DND-41 (cell line): Measurements from ENCODE around the gene KLHL10.

Experiments
- ATAC-seq: fragments of 200-7000 bp; cut with Tn5 transposase; 3 replicates; pipeline ENCODE4 v1.9.1; 2021; ENCODE audit warnings: low read depth; ENCODE audit not compliant: insufficient read depth
- DNase-seq: peaks from one replicate; pipeline ENCODE4 v3.0.0-alpha.2; 2020
- H2AFZ ChIP-seq: 2 replicates; pipeline ENCODE4 v1.6.0; 2012; ENCODE audit warnings: low read depth, low read length
- H3K27ac ChIP-seq: 2 replicates; pipeline ENCODE4 v1.5.1; 2012; ENCODE audit warnings: low read length, inconsistent platforms
- H3K27me3 ChIP-seq: fragments of 200-600 bp; sonication (generic); 2 replicates; pipeline ENCODE4 v1.6.0; 2012; ENCODE audit warnings: low read length, mild to moderate bottlenecking, inconsistent platforms; ENCODE audit not compliant: insufficient read depth, poor library complexity
- H3K36me3 ChIP-seq: 2 replicates; pipeline ENCODE4 v1.5.1; 2012; ENCODE audit warnings: low read length, inconsistent platforms; ENCODE audit not compliant: insufficient read depth
- H3K4me1 ChIP-seq: 2 replicates; pipeline ENCODE4 v1.5.1; 2012; ENCODE audit warnings: mild to moderate bottlenecking, low read length; ENCODE audit not compliant: insufficient read depth
- H3K4me2 ChIP-seq: 2 replicates; pipeline ENCODE4 v1.6.0; 2012; ENCODE audit warnings: mild to moderate bottlenecking, moderate library complexity, low read length, inconsistent platforms; ENCODE audit not compliant: insufficient read depth
- H3K4me3 ChIP-seq, 2 experiments: fragments of 200-600 bp in 1 of 2; shearing (Covaris generic) in 1 of 2; 2 replicates each; pipeline ENCODE4 v1.5.1; 2012 to 2016; ENCODE audit warnings: inconsistent platforms in 2 of 2, low read length in 2 of 2, mild to moderate bottlenecking in 2 of 2, low read depth in 1 of 2, moderate library complexity in 1 of 2
- H3K79me2 ChIP-seq: 2 replicates; pipeline ENCODE4 v1.6.0; 2012; ENCODE audit warnings: low read length, inconsistent platforms; ENCODE audit not compliant: insufficient read depth
- H3K9ac ChIP-seq: 2 replicates; pipeline ENCODE4 v1.6.0; 2012; ENCODE audit warnings: low read depth, mild to moderate bottlenecking, inconsistent platforms, low read length, moderate library complexity
- H3K9me3 ChIP-seq: 2 replicates; pipeline ENCODE4 v1.5.1; 2012; ENCODE audit warnings: low read length, moderate library complexity, mild to moderate bottlenecking, inconsistent platforms; ENCODE audit not compliant: insufficient read depth, severe bottlenecking
- H4K20me1 ChIP-seq: 2 replicates; pipeline ENCODE4 v1.6.0; 2012; ENCODE audit warnings: low read length; ENCODE audit not compliant: insufficient read depth
- CTCF ChIP-seq: IDR thresholded peaks from 2 replicates; pipeline ENCODE4 v1.5.1; 2012; ENCODE audit warnings: borderline replicate concordance, low read length, moderate library complexity, mild to moderate bottlenecking; ENCODE audit not compliant: poor library complexity, severe bottlenecking; ENCODE audit errors: extremely low read depth
- EZH2 ChIP-seq: IDR thresholded peaks from 3 replicates; pipeline ENCODE4 v1.6.1; 2012; ENCODE audit warnings: borderline replicate concordance, low read depth, mild to moderate bottlenecking, moderate library complexity, low read length, inconsistent platforms; ENCODE audit not compliant: severe bottlenecking

KLHL10 gene

GRCh38 chr17:41869426-41869825, 31.8 kb downstream of the KLHL10 start:
- no peak for TF ChIP-seq EZH2
- TF ChIP-seq CTCF: no peak
- no peak overlapping the region for H3K4me3 ChIP-seq
- H3K36me3 ChIP-seq: peaks cover 76% of the 10 kb centered on the region
- peaks cover 7% of the 10 kb centered on the region for H3K79me2 ChIP-seq
- H3K4me2 ChIP-seq: no peak overlapping the region
- H2AFZ ChIP-seq: no peak overlapping the region
- H3K4me1 ChIP-seq: peaks cover 3% of the 10 kb centered on the region; the same call in 1 of the 2 replicates
- H3K9me3 ChIP-seq: no peaks in the 10 kb centered on the region
- H3K9ac ChIP-seq: no peak overlapping the region; the same call in 1 of the 2 replicates
- no peaks in the 10 kb centered on the region for H3K27me3 ChIP-seq
- peaks cover 2% of the 10 kb centered on the region; the same call in 1 of the 2 replicates for H4K20me1 ChIP-seq
- ATAC-seq (no peak), DNase-seq (no peak)
- H3K27ac ChIP-seq: no peak overlapping the region

DNA sequence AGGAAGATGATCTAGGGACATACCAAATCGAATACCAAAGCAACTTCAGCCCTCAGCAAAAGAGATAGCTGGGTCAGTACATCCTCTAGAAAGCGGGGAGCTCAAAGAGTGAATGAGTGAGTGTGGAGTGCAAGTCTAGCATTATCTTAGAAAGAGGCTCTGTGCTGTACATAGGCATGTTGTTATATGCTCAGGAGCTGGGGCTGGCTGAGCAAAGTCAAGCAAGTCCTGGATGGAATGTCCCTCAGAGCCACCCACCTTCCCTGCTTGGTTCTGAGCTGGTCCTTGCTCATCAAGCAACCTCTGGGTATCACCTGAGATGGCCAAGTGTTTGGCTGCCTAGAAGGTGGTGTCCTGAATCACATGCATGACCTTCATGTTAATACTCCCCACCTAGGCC, 32.5 kb downstream of the KLHL10 start:
- TF ChIP-seq EZH2 (no peak), CTCF (no peak)
- Histone ChIP-seq H3K4me1 (peaks cover 3% of the 10 kb centered on the region; the same call in 1 of the 2 replicates), H3K4me2 (no peak overlapping the region), H3K27ac (no peak overlapping the region), H3K79me2 (peaks cover under 1% of the 10 kb centered on the region), H4K20me1 (no peaks in the 10 kb centered on the region), H2AFZ (no peak overlapping the region), H3K4me3 (no peak overlapping the region), H3K9me3 (no peaks in the 10 kb centered on the region), H3K9ac (no peak overlapping the region), H3K27me3 (no peaks in the 10 kb centered on the region), H3K36me3 (peaks cover 76% of the 10 kb centered on the region)
- no peak for DNase-seq
- ATAC-seq: no peak

DNA sequence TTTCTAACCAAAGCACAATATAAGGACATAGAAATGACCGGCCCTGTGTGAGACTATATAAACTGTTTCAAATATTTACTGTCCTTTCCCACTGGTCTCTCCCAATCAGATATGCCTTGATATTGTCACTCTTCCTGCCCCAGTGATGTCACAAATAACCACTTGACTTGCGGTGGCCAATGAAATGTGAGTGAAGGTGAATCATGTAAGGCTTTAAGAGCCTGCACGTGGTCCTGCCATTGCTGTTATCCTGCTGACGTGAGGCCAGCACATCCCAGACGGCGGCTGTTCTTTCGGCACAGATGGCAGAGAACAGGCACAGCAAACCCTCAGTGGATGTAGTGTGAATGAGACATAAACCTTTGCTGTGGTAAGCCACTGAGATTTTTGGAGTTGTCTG, 33.0 kb downstream of the KLHL10 start:
- Histone ChIP-seq H3K4me3 (no peak overlapping the region), H3K9me3 (no peaks in the 10 kb centered on the region), H2AFZ (no peak overlapping the region), H3K27me3 (no peaks in the 10 kb centered on the region), H3K27ac (no peak overlapping the region), H3K36me3 (peaks cover 78% of the 10 kb centered on the region), H3K9ac (no peak overlapping the region), H4K20me1 (no peaks in the 10 kb centered on the region), H3K79me2 (no peaks in the 10 kb centered on the region), H3K4me2 (no peak overlapping the region), H3K4me1 (peaks cover under 1% of the 10 kb centered on the region; the same call in 1 of the 2 replicates)
- TF ChIP-seq CTCF (no peak), EZH2 (no peak)
- ATAC-seq: no peak
- no peak for DNase-seq

DNA sequence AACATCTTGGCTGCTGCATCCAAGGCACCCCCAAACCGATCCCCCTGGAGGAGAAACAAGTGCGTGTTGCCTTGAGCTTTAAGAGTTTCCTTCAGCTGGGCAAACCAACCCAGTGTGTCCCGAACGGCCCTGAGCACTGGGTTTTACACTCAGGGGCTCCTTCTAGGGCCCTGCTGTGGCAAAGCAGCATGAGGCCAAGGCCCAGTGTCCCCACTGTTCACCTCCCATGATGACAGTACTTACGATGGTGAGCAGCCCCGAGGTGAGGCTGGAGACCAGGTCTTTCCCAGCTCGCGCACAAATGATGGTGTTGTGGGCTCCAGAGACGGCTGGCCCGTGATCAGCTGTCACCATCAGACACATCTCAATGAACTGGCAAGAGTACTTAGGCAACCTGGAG, 34.2 kb downstream of the KLHL10 start:
- H3K9me3 ChIP-seq: no peaks in the 10 kb centered on the region
- H3K4me2 ChIP-seq: no peak overlapping the region
- DNase-seq: no peak
- H4K20me1 ChIP-seq: no peaks in the 10 kb centered on the region
- no peak overlapping the region for H3K27ac ChIP-seq
- ATAC-seq: no peak
- H3K36me3 ChIP-seq: peaks cover 73% of the 10 kb centered on the region
- H3K9ac ChIP-seq: no peak overlapping the region
- TF ChIP-seq EZH2 (no peak), CTCF (no peak)
- no peak overlapping the region for H3K4me3 ChIP-seq
- no peaks in the 10 kb centered on the region for H3K79me2 ChIP-seq
- H3K4me1 ChIP-seq: no peaks in the 10 kb centered on the region
- H3K27me3 ChIP-seq: no peaks in the 10 kb centered on the region
- no peak overlapping the region for H2AFZ ChIP-seq
